SK-N-SH (cell line): ENCODE data around the gene COL6A6.

ENCODE experiments used
- ELF1 ChIP-seq: IDR thresholded peaks from 2 replicates; pipeline ENCODE4 v1.4.0; 2012
- EP300 ChIP-seq, 2 experiments: IDR thresholded peaks; 2 replicates each; pipeline versions ENCODE4 v1.4.0 to v1.6.1; 2012; ENCODE audit warnings: borderline replicate concordance in 1 of 2, low read depth in 1 of 2, low read length in 1 of 2
- GATA2 ChIP-seq: sonication (generic); formaldehyde crosslinking; IDR thresholded peaks from 2 replicates; pipeline ENCODE4 v1.5.0; 2020; ENCODE audit warnings: mild to moderate bottlenecking, missing genetic modification reagents
- NRF1 ChIP-seq: IDR thresholded peaks from 2 replicates; pipeline ENCODE4 v1.6.1; 2012; ENCODE audit warnings: low read depth, mild to moderate bottlenecking, low read length
- RAD21 ChIP-seq: IDR thresholded peaks from 2 replicates; pipeline ENCODE4 v1.6.1; 2012; ENCODE audit warnings: mild to moderate bottlenecking, low read length
- REST ChIP-seq: IDR thresholded peaks from 2 replicates; pipeline ENCODE4 v1.6.1; 2012; ENCODE audit warnings: mild to moderate bottlenecking, low read depth, low read length, moderate library complexity
- SIN3A ChIP-seq: IDR thresholded peaks from 2 replicates; pipeline ENCODE4 v1.6.1; 2012; ENCODE audit warnings: low read depth, mild to moderate bottlenecking, low read length, moderate library complexity, borderline replicate concordance
- SMC3 ChIP-seq: IDR thresholded peaks from 2 replicates; pipeline ENCODE4 v1.6.1; 2012; ENCODE audit warnings: low read depth, low read length, improper control_type of control experiment
- TAF1 ChIP-seq: IDR thresholded peaks from 2 replicates; pipeline ENCODE4 v1.6.1; 2012; ENCODE audit warnings: low read depth, mild to moderate bottlenecking, low read length, moderate library complexity, borderline replicate concordance
- YY1 ChIP-seq: IDR thresholded peaks from 2 replicates; pipeline ENCODE4 v1.4.0; 2012; ENCODE audit warnings: low read depth, mild to moderate bottlenecking
- TF ChIP-seq, protein P1 (sequence below): fragments of 200-600 bp; sonication (generic); IDR thresholded peaks from 2 replicates; pipeline ENCODE4 v1.6.1; 2017; ENCODE audit warnings: antibody characterized with exemption, mild to moderate bottlenecking, moderate library complexity
- TF ChIP-seq, protein P2 (sequence below): IDR thresholded peaks from 2 replicates; pipeline ENCODE4 v1.4.0; 2012; ENCODE audit warnings: low read depth, borderline replicate concordance

DNA sequence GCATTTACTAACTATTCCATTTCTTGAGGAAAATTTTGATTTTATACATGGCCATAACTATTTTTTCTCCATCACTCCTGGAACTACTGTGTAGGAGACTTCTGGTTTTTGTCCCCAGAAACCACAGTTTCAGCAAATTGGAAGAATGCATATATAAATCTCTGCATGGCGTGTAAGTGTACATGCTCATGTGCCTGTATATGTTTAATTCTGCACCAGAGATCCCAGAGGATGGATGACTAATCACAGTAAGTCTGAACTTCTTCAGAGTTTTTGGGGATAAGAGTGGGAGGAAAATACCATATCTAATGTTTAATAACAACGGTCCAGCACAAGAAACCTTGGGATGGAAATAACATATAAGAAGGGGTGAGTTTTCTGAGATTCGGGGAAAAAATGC lies 10.9 kb upstream of the COL6A6 start:
- no peak for TF ChIP-seq YY1
- TF ChIP-seq SIN3A, result no peak
- TF ChIP-seq, protein P1, sequence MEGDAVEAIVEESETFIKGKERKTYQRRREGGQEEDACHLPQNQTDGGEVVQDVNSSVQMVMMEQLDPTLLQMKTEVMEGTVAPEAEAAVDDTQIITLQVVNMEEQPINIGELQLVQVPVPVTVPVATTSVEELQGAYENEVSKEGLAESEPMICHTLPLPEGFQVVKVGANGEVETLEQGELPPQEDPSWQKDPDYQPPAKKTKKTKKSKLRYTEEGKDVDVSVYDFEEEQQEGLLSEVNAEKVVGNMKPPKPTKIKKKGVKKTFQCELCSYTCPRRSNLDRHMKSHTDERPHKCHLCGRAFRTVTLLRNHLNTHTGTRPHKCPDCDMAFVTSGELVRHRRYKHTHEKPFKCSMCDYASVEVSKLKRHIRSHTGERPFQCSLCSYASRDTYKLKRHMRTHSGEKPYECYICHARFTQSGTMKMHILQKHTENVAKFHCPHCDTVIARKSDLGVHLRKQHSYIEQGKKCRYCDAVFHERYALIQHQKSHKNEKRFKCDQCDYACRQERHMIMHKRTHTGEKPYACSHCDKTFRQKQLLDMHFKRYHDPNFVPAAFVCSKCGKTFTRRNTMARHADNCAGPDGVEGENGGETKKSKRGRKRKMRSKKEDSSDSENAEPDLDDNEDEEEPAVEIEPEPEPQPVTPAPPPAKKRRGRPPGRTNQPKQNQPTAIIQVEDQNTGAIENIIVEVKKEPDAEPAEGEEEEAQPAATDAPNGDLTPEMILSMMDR, result no peak
- TF ChIP-seq EP300 (IDR thresholded peaks at IDR 0.05; ENCODE audit: borderline replicate concordance in 1 of 2, low read depth in 1 of 2, low read length in 1 of 2), result no peak
- no peak for TF ChIP-seq ELF1
- TF ChIP-seq TAF1, result no peak
- no peak for TF ChIP-seq RAD21
- TF ChIP-seq GATA2, result no peak
- TF ChIP-seq REST, result no peak
- TF ChIP-seq, protein P2, sequence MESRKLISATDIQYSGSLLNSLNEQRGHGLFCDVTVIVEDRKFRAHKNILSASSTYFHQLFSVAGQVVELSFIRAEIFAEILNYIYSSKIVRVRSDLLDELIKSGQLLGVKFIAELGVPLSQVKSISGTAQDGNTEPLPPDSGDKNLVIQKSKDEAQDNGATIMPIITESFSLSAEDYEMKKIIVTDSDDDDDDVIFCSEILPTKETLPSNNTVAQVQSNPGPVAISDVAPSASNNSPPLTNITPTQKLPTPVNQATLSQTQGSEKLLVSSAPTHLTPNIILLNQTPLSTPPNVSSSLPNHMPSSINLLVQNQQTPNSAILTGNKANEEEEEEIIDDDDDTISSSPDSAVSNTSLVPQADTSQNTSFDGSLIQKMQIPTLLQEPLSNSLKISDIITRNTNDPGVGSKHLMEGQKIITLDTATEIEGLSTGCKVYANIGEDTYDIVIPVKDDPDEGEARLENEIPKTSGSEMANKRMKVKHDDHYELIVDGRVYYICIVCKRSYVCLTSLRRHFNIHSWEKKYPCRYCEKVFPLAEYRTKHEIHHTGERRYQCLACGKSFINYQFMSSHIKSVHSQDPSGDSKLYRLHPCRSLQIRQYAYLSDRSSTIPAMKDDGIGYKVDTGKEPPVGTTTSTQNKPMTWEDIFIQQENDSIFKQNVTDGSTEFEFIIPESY, result no peak
- no peak for TF ChIP-seq SMC3
- TF ChIP-seq NRF1, result no peak
